ENCODE results near the gene MGAT3. TPM values are rescaled to one million over a fixed set of nuclear protein-coding genes. Genes with fewer than 3 reads are reported as not detected.

MGAT3 gene
- polyA plus RNA-seq, 1 donor from 2014 or later: 29.1 TPM

- no peaks in the 10 kb centered on the region for H3K9me3 ChIP-seq (ENCODE audit: low read length)
- H3K9me2 ChIP-seq (ENCODE audit: insufficient read depth, low read length): no peaks in the 10 kb centered on the region
- no peak overlapping the region for H2AFZ ChIP-seq (ENCODE audit: low read depth, low read length)
- no peaks in the 10 kb centered on the region for H3F3A ChIP-seq (ENCODE audit: insufficient read depth, low read length, poor library complexity, severe bottlenecking)
- no peak overlapping the region for H3K27ac ChIP-seq (ENCODE audit: low read length)
- TF ChIP-seq EP300 (conservative IDR thresholded peaks at IDR 0.05; ENCODE audit: poor library complexity, severe bottlenecking): no peak
- no peak for TF ChIP-seq CTCF (IDR thresholded peaks at IDR 0.05; ENCODE audit: poor library complexity, severe bottlenecking)
- TF ChIP-seq POLR2AphosphoS5 (IDR thresholded peaks at IDR 0.05): no peak
- no peak for TF ChIP-seq SMC3 (conservative IDR thresholded peaks at IDR 0.05; ENCODE audit: poor library complexity)
- no peak for TF ChIP-seq MXI1 (conservative IDR thresholded peaks at IDR 0.05; ENCODE audit: poor library complexity, severe bottlenecking)
- no peak for TF ChIP-seq EZH2 (IDR thresholded peaks at IDR 0.05; ENCODE audit: borderline replicate concordance, insufficient read depth, low read length, poor library complexity, severe bottlenecking)
- H3K4me2 ChIP-seq (ENCODE audit: low read length): no peak overlapping the region
- no peaks in the 10 kb centered on the region for H3K27me3 ChIP-seq (ENCODE audit: insufficient read depth, low read depth, low read length)
- no peaks in the 10 kb centered on the region for H4K20me1 ChIP-seq (ENCODE audit: insufficient read depth)
- H3K36me3 ChIP-seq (ENCODE audit: insufficient read depth, low read length): peaks cover 16% of the 10 kb centered on the region
- H3K4me3 ChIP-seq (ENCODE audit: low read length): no peak overlapping the region
- peaks cover 12% of the 10 kb centered on the region for H3K79me2 ChIP-seq (replicated peaks; ENCODE audit: insufficient read depth, low read length)
- no peak overlapping the region for H3K9ac ChIP-seq (ENCODE audit: low read length)
Measured at GRCh38 chr22:39508393-39508792, 51.6 kb downstream of the MGAT3 start.

GRCh38 chr22:39510529-39511149, 53.8 kb downstream of the MGAT3 start:
- no peaks in the 10 kb centered on the region for H3K27me3 ChIP-seq (ENCODE audit: insufficient read depth, low read depth, low read length)
- H3K36me3 ChIP-seq (ENCODE audit: insufficient read depth, low read length): peaks cover 20% of the 10 kb centered on the region
- H2AFZ ChIP-seq (ENCODE audit: low read depth, low read length): no peak overlapping the region
- no peak overlapping the region for H3K4me2 ChIP-seq (ENCODE audit: low read length)
- TF ChIP-seq REST (IDR thresholded peaks at IDR 0.05; ENCODE audit: borderline replicate concordance) (no peak), POLR2AphosphoS5 (IDR thresholded peaks at IDR 0.05) (no peak), RAD21 (conservative IDR thresholded peaks at IDR 0.05) (no peak), CTCF (IDR thresholded peaks at IDR 0.05; ENCODE audit: poor library complexity, severe bottlenecking) (no peak), TAF1 (IDR thresholded peaks at IDR 0.05; ENCODE audit: low read depth) (no peak), EP300 (conservative IDR thresholded peaks at IDR 0.05; ENCODE audit: poor library complexity, severe bottlenecking) (no peak), MXI1 (conservative IDR thresholded peaks at IDR 0.05; ENCODE audit: poor library complexity, severe bottlenecking) (no peak), SMC3 (conservative IDR thresholded peaks at IDR 0.05; ENCODE audit: poor library complexity) (no peak), EZH2 (IDR thresholded peaks at IDR 0.05; ENCODE audit: borderline replicate concordance, insufficient read depth, low read length, poor library complexity, severe bottlenecking) (no peak)
- no peaks in the 10 kb centered on the region for H3K9me2 ChIP-seq (ENCODE audit: insufficient read depth, low read length)
- no peak overlapping the region for H3K4me3 ChIP-seq (ENCODE audit: low read length)
- H3K79me2 ChIP-seq (replicated peaks; ENCODE audit: insufficient read depth, low read length): peaks cover 2% of the 10 kb centered on the region
- no peaks in the 10 kb centered on the region for H3F3A ChIP-seq (ENCODE audit: insufficient read depth, low read length, poor library complexity, severe bottlenecking)
- no peak overlapping the region for H3K27ac ChIP-seq (ENCODE audit: low read length)
- H3K9me3 ChIP-seq (ENCODE audit: low read length): no peaks in the 10 kb centered on the region
- no peak overlapping the region for H3K9ac ChIP-seq (ENCODE audit: low read length)
- no peaks in the 10 kb centered on the region for H4K20me1 ChIP-seq (ENCODE audit: insufficient read depth)

Data from neural cell (in vitro differentiated cells).